ENCODE data around the gene TRPM3. TPM values are rescaled to one million over a fixed set of nuclear protein-coding genes. Genes with fewer than 3 reads are reported as not detected.

TRPM3 gene
- total and polyA plus RNA-seq, 7 experiments from 2014 or later = not detected

- H3K4me3 ChIP-seq (ENCODE audit: low read length) = no peak overlapping the region
- H3K27ac Mint-ChIP-seq = no peak overlapping the region
- no peak for ATAC-seq
- intact Hi-C loops (cut with micrococcal nuclease) = no loop called here
- H3K4me1 Mint-ChIP-seq = no peaks in the 10 kb centered on the region
- no peaks in the 10 kb centered on the region for H3K9me3 ChIP-seq (ENCODE audit: control insufficient read depth in 2 of 3, low read length in 3 of 3)
- H3K27me3 Mint-ChIP-seq = peaks cover 0 to 5% (median 0%) of the 10 kb centered on the region in 5 donors
- POLR2A ChIA-PET = no interaction called here
- no peak for DNase-seq
- no peak overlapping the region for H3K27ac ChIP-seq (ENCODE audit: low read depth, low read length)
- H3K4me1 ChIP-seq (ENCODE audit: control insufficient read depth in 2 of 2, insufficient read depth in 2 of 2, low read length in 2 of 2) = no peaks in the 10 kb centered on the region
- no peaks in the 10 kb centered on the region for H3K36me3 ChIP-seq (ENCODE audit: control insufficient read depth in 2 of 3, insufficient read depth in 3 of 3, low read length in 3 of 3)
- CTCF ChIA-PET = no interaction called here
- no peaks in the 10 kb centered on the region for H3K36me3 Mint-ChIP-seq
- no peaks in the 10 kb centered on the region for H3K27me3 ChIP-seq (ENCODE audit: control insufficient read depth in 2 of 2, insufficient read depth in 2 of 2, low read length in 2 of 2)
- no peak overlapping the region for H3K4me3 Mint-ChIP-seq
- H3K9me3 Mint-ChIP-seq = peaks cover 0 to 9% (median 0%) of the 10 kb centered on the region in 11 donors
Observed at GRCh38 chr9:71079451-71079850, 42.0 kb downstream of the TRPM3 start.

GRCh38 chr9:71076096-71076495 lies 45.3 kb downstream of the TRPM3 start:
- Histone ChIP-seq H3K36me3 (ENCODE audit: control insufficient read depth in 2 of 3, insufficient read depth in 3 of 3, low read length in 3 of 3) (no peaks in the 10 kb centered on the region), H3K4me3 (ENCODE audit: low read length) (no peak overlapping the region), H3K27ac (ENCODE audit: low read depth, low read length) (no peak overlapping the region), H3K9me3 (ENCODE audit: control insufficient read depth in 2 of 3, low read length in 3 of 3) (no peaks in the 10 kb centered on the region), H3K4me1 (ENCODE audit: control insufficient read depth in 2 of 2, insufficient read depth in 2 of 2, low read length in 2 of 2) (no peaks in the 10 kb centered on the region), H3K27me3 (ENCODE audit: control insufficient read depth in 2 of 2, insufficient read depth in 2 of 2, low read length in 2 of 2) (no peaks in the 10 kb centered on the region)
- intact Hi-C loops (cut with micrococcal nuclease) = no loop called here
- Mint-ChIP-seq H3K27ac (no peak overlapping the region), H3K4me3 (no peak overlapping the region), H3K27me3 (peaks cover 0 to 5% (median 4%) of the 10 kb centered on the region in 5 donors), H3K9me3 (peaks cover 0 to 6% (median 0%) of the 10 kb centered on the region in 11 donors), H3K4me1 (no peaks in the 10 kb centered on the region), H3K36me3 (no peaks in the 10 kb centered on the region)
- no peak for DNase-seq
- POLR2A ChIA-PET = no interaction called here
- ATAC-seq = no peak
- CTCF ChIA-PET = no interaction called here

GRCh38 chr9:71073494-71073893 lies 47.9 kb downstream of the TRPM3 start:
- intact Hi-C loops (cut with micrococcal nuclease) = no loop called here
- CTCF ChIA-PET = no interaction called here
- H3K4me1 Mint-ChIP-seq = no peaks in the 10 kb centered on the region

GRCh38 chr9:71072587-71072986 lies 48.8 kb downstream of the TRPM3 start:
- Histone ChIP-seq H3K9me3 (ENCODE audit: control insufficient read depth in 2 of 3, low read length in 3 of 3) (no peaks in the 10 kb centered on the region), H3K27ac (ENCODE audit: low read depth, low read length) (no peak overlapping the region), H3K4me1 (ENCODE audit: control insufficient read depth in 2 of 2, insufficient read depth in 2 of 2, low read length in 2 of 2) (no peaks in the 10 kb centered on the region), H3K27me3 (ENCODE audit: control insufficient read depth in 2 of 2, insufficient read depth in 2 of 2, low read length in 2 of 2) (no peaks in the 10 kb centered on the region), H3K4me3 (ENCODE audit: low read length) (no peak overlapping the region), H3K36me3 (ENCODE audit: control insufficient read depth in 2 of 3, insufficient read depth in 3 of 3, low read length in 3 of 3) (no peaks in the 10 kb centered on the region)
- peaks cover 0 to 6% (median 0%) of the 10 kb centered on the region in 11 donors for H3K9me3 Mint-ChIP-seq
- CTCF ChIA-PET = no interaction called here
- H3K36me3 Mint-ChIP-seq = no peaks in the 10 kb centered on the region
- H3K27ac Mint-ChIP-seq = no peak overlapping the region
- H3K27me3 Mint-ChIP-seq = peaks cover 0 to 9% (median 4%) of the 10 kb centered on the region in 5 donors
- H3K4me3 Mint-ChIP-seq = no peak overlapping the region
- ATAC-seq (no peak), DNase-seq (no peak)
- POLR2A ChIA-PET = no interaction called here
- no peaks in the 10 kb centered on the region for H3K4me1 Mint-ChIP-seq
- intact Hi-C loops (cut with micrococcal nuclease) = no loop called here

More at GRCh38 chr9:71073494-71073893, 47.9 kb downstream of the TRPM3 start:
- Histone ChIP-seq H3K4me3 (ENCODE audit: low read length) (no peak overlapping the region), H3K4me1 (ENCODE audit: control insufficient read depth in 2 of 2, insufficient read depth in 2 of 2, low read length in 2 of 2) (no peaks in the 10 kb centered on the region), H3K27me3 (ENCODE audit: control insufficient read depth in 2 of 2, insufficient read depth in 2 of 2, low read length in 2 of 2) (no peaks in the 10 kb centered on the region), H3K27ac (ENCODE audit: low read depth, low read length) (no peak overlapping the region), H3K36me3 (ENCODE audit: control insufficient read depth in 2 of 3, insufficient read depth in 3 of 3, low read length in 3 of 3) (no peaks in the 10 kb centered on the region), H3K9me3 (ENCODE audit: control insufficient read depth in 2 of 3, low read length in 3 of 3) (no peaks in the 10 kb centered on the region)
- no peak for ATAC-seq
- Mint-ChIP-seq H3K27ac (no peak overlapping the region), H3K9me3 (peaks cover 0 to 6% (median 0%) of the 10 kb centered on the region in 11 donors), H3K36me3 (no peaks in the 10 kb centered on the region), H3K4me3 (no peak overlapping the region), H3K27me3 (peaks cover 0 to 5% (median 4%) of the 10 kb centered on the region in 5 donors)
- no peak for DNase-seq
- POLR2A ChIA-PET = no interaction called here

- intact Hi-C loops (cut with micrococcal nuclease) = no loop called here
- Histone ChIP-seq H3K9me3 (ENCODE audit: control insufficient read depth in 2 of 3, low read length in 3 of 3) (no peaks in the 10 kb centered on the region), H3K27me3 (ENCODE audit: control insufficient read depth in 2 of 2, insufficient read depth in 2 of 2, low read length in 2 of 2) (no peaks in the 10 kb centered on the region), H3K4me3 (ENCODE audit: low read length) (no peak overlapping the region), H3K36me3 (ENCODE audit: control insufficient read depth in 2 of 3, insufficient read depth in 3 of 3, low read length in 3 of 3) (no peaks in the 10 kb centered on the region), H3K27ac (ENCODE audit: low read depth, low read length) (no peak overlapping the region), H3K4me1 (ENCODE audit: control insufficient read depth in 2 of 2, insufficient read depth in 2 of 2, low read length in 2 of 2) (no peaks in the 10 kb centered on the region)
- Mint-ChIP-seq H3K9me3 (peaks cover 0 to 6% (median 0%) of the 10 kb centered on the region in 11 donors), H3K4me1 (no peaks in the 10 kb centered on the region), H3K27me3 (peaks cover 0 to 9% (median 0%) of the 10 kb centered on the region in 5 donors), H3K27ac (no peak overlapping the region), H3K4me3 (no peak overlapping the region), H3K36me3 (no peaks in the 10 kb centered on the region)
- ChIA-PET CTCF (no interaction called here), POLR2A (no interaction called here)
- no peak for ATAC-seq
- DNase-seq = no peak
Observed at GRCh38 chr9:71071633-71072032, 49.8 kb downstream of the TRPM3 start.

GRCh38 chr9:71058660-71059059 lies 62.8 kb downstream of the TRPM3 start:
- peaks cover 0 to 6% (median 0%) of the 10 kb centered on the region in 11 donors for H3K9me3 Mint-ChIP-seq
- H3K27ac Mint-ChIP-seq = no peak overlapping the region
- peaks cover 0 to 6% (median 0%) of the 10 kb centered on the region in 5 donors for H3K27me3 Mint-ChIP-seq
- H3K4me1 Mint-ChIP-seq = no peaks in the 10 kb centered on the region
- no peaks in the 10 kb centered on the region for H3K4me1 ChIP-seq (ENCODE audit: control insufficient read depth in 2 of 2, insufficient read depth in 2 of 2, low read length in 2 of 2)
- DNase-seq (no peak), ATAC-seq (no peak)
- H3K9me3 ChIP-seq (ENCODE audit: control insufficient read depth in 2 of 3, low read length in 3 of 3) = no peaks in the 10 kb centered on the region
- H3K27me3 ChIP-seq (ENCODE audit: control insufficient read depth in 2 of 2, insufficient read depth in 2 of 2, low read length in 2 of 2) = no peaks in the 10 kb centered on the region
- H3K4me3 ChIP-seq (ENCODE audit: low read length) = no peak overlapping the region
- no peak overlapping the region for H3K4me3 Mint-ChIP-seq
- H3K36me3 Mint-ChIP-seq = no peaks in the 10 kb centered on the region
- H3K27ac ChIP-seq (ENCODE audit: low read depth, low read length) = no peak overlapping the region
- H3K36me3 ChIP-seq (ENCODE audit: control insufficient read depth in 2 of 3, insufficient read depth in 3 of 3, low read length in 3 of 3) = no peaks in the 10 kb centered on the region
- ChIA-PET POLR2A (no interaction called here), CTCF (no interaction called here)
- intact Hi-C loops (cut with micrococcal nuclease) = no loop called here

GRCh38 chr9:71052287-71052686 lies 69.1 kb downstream of the TRPM3 start:
- CTCF ChIA-PET = no interaction called here
- POLR2A ChIA-PET = no interaction called here

More at GRCh38 chr9:71052287-71052686, 69.1 kb downstream of the TRPM3 start:
- DNase-seq = no peak
- H3K27me3 ChIP-seq (ENCODE audit: control insufficient read depth in 2 of 2, insufficient read depth in 2 of 2, low read length in 2 of 2) = no peaks in the 10 kb centered on the region
- no peaks in the 10 kb centered on the region for H3K36me3 Mint-ChIP-seq
- ATAC-seq = no peak
- H3K27me3 Mint-ChIP-seq = peaks cover 0 to 5% (median 0%) of the 10 kb centered on the region in 5 donors
- no peak overlapping the region for H3K4me3 ChIP-seq (ENCODE audit: low read length)
- no peaks in the 10 kb centered on the region for H3K9me3 ChIP-seq (ENCODE audit: control insufficient read depth in 2 of 3, low read length in 3 of 3)
- H3K4me1 Mint-ChIP-seq = no peaks in the 10 kb centered on the region
- H3K36me3 ChIP-seq (ENCODE audit: control insufficient read depth in 2 of 3, insufficient read depth in 3 of 3, low read length in 3 of 3) = no peaks in the 10 kb centered on the region
- no peaks in the 10 kb centered on the region for H3K4me1 ChIP-seq (ENCODE audit: control insufficient read depth in 2 of 2, insufficient read depth in 2 of 2, low read length in 2 of 2)
- no peak overlapping the region for H3K27ac ChIP-seq (ENCODE audit: low read depth, low read length)
- no peak overlapping the region for H3K27ac Mint-ChIP-seq
- H3K4me3 Mint-ChIP-seq = no peak overlapping the region
- intact Hi-C loops (cut with micrococcal nuclease) = no loop called here
- peaks cover 0 to 7% (median 0%) of the 10 kb centered on the region in 11 donors for H3K9me3 Mint-ChIP-seq
